GM18508 (cell line): Measurements from ENCODE around the gene COX4I1.
"Not testable (repeated sequence)": the region's sequence is repeated elsewhere in the genome, so short reads cannot be mapped to it uniquely, and the experiment has no call there.

ENCODE experiments used
- ATAC-seq: cut with Tn5 transposase; IDR thresholded peaks from one replicate; pipeline ENCODE4 v1.9.1; 2021; ENCODE audit warnings: moderate number of reproducible peaks; ENCODE audit not compliant: insufficient read depth, unreplicated experiment

COX4I1 gene

DNA sequence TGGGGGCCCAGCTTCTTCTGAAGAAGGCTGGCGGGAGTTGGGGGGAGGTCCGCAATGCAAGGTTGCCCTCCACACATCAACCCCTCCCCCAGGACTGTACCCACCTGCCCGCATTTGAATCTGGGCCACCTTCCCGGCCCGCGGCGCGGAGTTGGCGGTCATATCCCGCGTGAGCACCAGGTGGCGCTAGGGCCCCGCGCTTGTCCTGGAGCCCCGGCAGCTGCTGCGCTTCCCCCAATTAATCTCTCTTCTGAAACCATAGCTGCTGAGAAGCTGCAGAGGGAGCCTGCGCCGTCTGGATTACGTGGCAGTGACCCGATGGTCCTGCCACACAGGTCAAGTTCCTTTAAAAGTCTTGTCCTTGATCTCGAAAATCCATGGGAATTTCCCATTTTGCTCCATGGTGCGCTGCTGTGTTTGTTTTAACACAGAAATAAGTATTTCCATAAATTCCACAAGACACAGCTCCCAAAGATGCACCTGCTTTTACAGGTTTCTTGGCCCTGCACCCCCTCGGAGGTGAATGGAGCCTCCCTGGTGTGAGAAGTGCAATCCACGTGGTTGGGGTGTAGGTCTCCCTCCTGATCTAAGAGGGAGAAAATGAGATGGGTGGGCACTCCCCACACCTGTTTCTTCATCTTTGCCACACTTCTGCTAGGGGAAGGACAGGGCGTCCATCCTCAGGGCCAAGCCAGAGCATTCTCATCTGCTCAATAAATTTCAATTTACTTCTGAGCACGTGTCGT lies 22.1 kb downstream of the COX4I1 start:
- ATAC-seq: no peak

DNA sequence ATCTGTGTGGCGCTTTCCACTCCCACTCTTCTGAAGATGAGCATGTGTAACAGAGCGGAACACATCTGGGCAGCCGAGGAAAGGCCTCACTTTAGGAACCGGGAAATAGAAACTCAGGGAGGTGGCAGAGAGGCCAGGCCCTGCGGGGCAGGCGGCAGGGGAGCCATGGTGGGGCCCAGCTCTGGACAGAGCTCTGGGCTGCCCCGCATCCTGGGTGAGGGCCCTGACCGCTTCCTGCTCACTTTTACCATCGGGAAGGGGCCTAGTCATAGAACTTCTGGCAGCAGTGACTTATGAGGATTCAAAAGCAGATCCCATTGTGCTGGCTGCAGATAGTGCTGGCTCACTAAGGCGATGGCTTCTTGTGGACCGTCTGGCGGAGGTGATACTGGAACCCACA lies 22.6 kb downstream of the COX4I1 start:
- ATAC-seq: no peak

DNA sequence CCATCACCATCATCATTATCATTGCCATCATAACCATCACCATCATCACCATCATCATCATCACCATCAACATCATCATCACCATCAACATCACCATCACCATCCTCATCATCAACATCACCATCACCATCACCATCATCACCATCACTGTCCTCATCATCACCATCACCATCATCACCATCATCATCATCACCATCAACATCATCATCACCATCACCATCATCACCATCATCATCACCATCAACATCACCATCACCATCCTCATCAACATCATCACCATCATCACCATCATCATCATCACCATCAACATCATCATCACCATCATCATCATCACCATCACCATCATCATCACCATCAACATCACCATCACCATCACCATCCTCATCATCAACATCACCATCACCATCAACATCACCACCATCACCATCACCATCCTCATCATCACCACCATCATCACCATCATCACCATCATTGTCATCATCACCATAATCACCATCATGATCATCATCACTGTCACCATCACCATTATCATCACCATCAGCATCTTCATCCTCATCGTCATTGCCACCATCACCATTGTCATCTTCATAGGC lies 23.9 kb downstream of the COX4I1 start:
- ATAC-seq: no peak

DNA sequence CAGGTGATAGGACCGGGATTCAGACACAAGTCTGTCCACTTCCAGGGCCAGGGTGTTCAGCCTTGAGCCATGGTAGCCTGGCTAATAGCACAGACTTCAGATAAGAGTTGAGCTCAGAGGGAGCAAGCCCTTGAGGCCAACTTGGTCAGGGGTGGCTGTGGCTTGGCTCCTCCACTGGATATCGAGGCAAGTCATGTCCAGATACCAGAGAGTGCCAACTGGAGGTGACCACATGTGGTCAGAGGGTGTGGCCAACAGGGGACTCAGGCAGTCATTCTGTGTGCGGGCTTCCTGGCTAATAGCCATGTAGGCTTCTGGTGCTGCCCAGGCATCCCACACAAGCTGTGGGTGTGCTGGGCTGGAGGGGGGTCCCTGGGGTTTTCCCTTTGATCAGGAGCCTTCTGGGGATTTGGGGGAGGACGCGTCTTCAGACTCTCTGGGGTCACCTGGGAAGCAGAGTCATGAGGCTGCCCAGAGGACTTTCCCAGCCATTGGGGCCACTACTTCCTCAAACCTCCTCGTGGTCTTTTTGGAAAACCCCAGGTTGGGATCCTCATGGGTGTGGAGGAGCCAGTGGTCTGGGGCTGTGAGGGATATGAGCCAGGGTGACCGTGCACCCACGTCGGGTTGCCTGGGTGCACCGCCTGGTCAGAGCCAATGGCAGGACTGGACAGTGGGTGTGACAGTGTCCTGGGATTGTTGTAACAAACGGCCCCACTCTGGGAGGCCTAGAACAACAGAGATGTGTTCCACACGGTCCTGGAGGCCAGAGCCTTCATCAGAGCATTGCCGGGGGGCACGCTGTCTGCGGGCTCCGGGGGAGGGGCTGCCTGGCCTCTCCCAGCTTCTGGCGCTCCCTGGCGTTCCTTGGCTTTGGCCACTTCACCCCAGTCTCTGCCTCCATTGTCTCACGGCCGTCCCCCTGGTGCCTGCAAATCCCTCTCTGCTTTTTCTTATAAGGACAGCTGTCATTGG lies 25.0 kb downstream of the COX4I1 start:
- no peak for ATAC-seq

DNA sequence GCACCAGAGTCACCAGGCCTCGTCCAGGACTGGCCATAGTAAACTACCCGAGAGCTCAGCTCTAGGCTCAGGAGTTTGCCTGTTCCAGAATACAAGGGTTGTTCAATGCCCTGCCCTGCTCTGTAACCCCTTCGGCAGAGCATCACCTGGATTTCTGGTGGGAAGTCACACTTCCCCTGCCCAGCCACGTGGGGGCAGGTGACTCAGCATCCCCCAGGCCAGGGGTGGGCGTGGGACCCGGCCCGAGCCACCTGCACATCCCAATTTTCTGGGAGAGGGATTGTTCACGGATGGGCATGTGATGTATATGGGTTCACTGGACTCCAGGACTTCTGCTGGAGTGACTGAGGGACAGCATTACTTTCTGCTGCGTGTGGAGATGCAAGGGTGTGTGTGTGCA lies 25.8 kb downstream of the COX4I1 start:
- no peak for ATAC-seq

DNA sequence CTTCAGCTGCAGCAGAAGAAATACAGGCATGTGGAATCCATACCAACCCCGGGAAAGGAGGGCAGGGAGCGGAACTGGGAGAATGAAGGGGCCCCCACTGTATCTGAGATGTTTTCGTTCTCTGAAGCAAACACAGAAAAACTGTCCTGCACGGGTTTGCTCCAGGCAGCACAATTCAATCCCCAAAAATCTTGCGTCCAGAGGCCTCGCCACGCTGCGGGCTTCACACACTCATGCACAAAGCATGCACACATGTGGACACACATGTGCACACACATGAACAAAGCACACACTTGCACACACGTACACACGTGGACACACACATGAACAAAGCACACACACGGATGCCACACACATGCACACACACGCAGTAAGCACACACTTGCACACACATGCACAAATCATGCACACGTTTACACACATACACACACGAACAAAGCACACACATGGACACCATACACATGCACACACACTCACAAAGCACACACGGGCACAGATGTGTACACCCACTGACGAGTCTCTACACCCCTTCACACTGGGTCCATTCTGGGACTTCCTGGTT lies 27.3 kb downstream of the COX4I1 start:
- no peak for ATAC-seq

DNA sequence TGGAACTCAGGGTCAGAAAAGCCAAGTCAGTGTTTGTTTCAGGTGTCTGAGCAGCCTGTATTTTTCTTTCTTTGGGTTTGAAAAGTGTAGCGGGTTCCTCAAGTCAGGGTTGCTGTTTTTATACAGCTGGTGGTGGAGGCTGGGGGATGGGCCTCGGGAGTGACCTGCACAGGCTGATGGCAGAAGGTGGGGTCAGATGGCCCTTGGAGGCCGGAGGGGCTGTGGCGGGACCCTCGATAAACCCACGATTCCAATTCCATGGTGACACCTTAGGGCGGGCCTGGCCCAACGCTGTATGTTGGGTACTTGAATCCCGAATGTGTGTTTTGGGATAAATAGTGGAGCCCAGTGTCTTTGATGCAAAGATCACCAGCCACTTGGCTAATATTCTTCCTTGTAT lies 28.7 kb downstream of the COX4I1 start:
- no peak for ATAC-seq

DNA sequence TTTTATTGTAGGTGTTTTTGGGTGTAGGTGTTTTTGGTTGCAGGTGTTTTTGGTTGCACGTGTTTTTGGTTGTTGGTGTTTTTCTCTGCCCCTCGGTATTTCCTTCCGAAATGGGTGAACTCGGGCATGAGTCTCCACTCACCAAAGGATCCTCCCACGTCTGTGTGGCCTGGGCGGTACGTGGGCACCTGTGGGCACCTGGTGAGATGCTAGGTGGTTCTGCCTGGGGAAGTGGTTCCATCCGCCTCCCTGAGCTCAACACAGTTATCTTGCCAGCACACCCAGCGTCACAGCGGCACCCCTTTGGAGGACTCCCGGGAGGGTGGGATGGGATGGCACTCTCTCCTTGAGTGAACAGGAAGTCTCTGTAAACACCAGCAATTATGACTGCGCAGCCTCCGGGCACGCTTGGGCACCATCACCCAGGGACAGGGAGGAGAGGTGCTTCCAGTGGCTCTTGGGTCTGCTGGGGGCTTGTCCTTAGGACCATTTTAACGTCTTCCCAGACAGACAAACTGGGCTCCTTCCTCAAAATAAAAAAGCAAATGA lies 29.8 kb downstream of the COX4I1 start:
- no peak for ATAC-seq

DNA sequence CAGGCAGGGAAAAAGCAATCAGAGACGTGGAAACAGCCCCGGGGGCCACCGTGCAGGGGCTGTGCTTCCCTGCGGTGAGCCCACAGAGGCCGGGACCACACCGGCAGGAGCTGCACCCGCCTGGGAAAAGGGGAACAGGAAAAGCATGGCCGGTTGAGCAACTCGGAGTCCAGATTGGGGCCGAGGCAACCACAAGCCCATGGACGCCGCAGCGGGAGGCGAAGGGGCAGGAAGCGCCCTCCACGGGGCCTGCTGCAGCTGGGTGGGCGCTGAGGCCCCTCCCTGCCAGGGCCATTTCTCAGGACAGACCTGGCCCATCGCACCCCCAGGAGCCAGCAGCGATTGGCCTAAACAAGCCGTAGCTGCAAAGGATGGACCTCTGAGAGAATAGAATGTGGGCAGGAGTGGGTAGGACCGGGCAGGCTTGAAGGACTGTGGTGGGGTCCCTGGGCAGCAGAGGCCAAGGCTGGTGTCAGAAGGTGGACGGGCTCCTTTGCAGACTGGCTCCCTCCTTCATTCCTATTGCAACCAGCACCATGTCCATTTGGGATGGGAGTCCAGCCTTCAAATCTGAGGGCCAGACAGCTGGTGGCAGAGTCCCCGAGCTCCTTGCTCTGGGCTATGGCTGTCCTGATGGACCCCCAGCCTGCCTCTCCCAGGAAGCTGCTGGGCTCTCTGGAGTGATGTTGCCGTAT lies 30.4 kb downstream of the COX4I1 start:
- no peak for ATAC-seq

DNA sequence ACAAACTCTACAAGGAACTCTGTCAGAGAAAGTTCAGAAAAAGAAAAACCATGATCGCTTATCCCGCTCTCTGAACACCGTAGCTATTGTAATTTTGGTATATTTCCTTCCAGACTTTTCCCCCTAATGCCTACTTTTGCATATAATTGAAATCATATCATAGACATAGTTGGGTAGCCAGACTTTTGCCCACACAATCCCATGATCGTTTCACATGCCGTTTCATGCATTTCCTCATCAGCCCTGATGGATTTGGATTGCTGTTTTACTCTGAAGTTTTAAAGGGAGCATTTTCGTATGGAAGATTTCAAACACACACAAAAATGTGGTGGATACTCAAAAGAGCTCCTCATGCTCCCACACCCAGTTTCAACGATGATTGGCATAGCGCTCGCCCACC lies 31.3 kb downstream of the COX4I1 start:
- ATAC-seq: no peak

DNA sequence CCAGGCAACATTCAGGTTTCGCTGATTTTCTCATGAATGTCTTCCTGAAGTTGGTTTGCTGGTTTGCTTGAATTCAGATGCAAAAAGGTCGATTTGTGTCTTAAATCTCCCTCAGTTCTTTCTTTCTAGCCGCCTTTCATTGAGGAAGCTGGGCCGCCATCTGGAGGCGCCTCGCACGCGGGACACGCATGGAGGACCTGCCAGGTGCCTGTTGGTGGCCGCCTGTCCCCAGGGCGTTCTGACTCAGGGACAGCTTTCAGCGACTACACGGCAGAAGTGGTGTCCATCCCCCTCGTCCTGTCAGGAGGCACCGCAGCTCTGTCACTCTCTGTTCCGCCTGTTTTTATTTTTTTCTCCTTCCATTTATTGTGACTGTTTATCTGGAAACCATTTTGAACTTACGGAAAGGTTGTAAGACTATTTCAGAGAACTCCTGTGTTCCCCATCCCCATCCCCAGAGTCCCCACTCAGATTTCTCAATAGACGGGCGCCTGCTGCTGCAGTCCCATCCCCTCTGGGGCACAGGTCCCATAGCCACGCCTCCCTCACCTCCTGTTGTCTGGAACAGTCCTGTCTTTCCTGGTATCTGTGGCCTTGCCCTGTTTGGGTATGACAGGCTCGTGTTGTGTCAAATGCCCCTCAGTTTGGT lies 33.2 kb downstream of the COX4I1 start:
- ATAC-seq: no peak

DNA sequence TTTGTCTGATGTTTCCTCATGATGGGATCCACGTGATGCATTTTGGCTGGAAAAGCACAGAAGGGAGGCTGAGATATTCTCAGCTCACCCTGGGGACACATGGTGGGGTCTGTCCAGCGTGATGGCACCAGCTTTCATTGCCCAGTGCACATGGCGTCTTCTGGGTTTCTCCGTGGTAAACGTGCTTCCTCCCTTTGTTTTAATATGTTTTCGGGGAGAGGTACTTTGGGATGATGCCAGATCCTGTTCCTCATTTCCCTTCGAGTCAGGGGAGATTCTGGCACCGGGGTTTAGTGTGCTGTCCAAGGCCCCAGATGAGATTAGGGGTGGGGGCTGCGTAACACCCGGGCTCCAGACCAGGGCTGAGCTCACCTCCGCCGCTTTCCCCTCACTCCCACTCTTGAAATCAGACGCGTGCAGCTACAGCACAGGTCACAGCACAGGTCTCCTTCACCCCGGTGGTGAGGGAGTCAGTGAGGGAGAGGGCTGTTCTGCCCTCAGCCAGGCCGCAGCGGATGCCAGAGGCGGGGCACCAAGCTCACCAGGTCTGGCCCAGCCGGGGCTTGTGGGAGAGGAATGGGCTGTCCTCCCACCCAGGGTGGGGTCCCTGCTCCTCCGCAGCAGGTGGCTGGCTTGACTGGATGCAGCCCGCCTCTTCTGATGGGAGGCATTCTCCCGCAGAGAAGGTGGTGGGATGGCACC lies 33.9 kb downstream of the COX4I1 start:
- ATAC-seq: no peak

DNA sequence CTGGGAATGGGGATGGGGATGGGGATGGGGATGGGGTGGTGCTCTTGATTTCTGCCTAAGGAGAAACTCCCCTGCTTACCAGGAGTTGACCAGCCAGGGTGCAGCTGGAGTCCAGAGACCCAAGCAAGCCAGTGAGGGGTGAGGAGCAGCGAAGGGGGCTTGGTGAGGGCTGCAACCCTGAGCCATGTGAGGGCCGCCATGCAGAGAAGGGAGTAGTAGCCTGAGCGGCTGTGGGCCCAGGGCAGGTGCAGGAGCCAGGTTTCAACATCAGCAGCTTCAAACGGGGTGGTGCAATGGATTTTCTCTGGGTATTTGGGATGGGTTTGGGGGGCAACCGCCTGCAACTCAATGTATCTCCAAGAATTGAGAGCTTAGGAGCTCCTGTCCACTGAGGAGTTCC lies 35.2 kb downstream of the COX4I1 start:
- no peak for ATAC-seq

DNA sequence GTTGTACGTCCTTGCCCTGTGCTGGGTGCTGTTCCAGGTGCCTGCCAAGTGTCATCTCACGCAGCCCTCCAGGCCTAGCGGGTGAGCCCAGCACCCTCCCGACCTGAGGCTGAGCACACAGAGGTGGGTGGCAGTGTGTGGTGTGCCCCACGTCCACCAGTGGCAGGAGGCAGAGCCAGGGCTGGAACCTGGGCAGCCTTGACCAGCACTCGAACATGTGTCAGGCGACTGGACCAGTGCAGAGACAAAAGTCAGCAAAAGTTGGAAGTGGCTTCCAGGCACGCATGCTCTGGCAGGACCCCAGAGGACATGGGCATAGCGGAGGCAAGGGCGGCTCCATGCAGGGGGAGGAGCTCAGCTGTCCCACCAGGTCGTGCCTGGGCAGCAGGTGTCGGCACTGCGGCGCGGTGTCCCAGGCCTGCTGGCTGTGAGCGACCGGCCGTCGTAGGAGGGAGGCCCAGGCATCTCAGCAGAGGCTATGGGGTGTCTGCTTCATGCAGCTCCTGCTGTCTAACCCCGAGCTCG lies 35.8 kb downstream of the COX4I1 start:
- no peak for ATAC-seq

DNA sequence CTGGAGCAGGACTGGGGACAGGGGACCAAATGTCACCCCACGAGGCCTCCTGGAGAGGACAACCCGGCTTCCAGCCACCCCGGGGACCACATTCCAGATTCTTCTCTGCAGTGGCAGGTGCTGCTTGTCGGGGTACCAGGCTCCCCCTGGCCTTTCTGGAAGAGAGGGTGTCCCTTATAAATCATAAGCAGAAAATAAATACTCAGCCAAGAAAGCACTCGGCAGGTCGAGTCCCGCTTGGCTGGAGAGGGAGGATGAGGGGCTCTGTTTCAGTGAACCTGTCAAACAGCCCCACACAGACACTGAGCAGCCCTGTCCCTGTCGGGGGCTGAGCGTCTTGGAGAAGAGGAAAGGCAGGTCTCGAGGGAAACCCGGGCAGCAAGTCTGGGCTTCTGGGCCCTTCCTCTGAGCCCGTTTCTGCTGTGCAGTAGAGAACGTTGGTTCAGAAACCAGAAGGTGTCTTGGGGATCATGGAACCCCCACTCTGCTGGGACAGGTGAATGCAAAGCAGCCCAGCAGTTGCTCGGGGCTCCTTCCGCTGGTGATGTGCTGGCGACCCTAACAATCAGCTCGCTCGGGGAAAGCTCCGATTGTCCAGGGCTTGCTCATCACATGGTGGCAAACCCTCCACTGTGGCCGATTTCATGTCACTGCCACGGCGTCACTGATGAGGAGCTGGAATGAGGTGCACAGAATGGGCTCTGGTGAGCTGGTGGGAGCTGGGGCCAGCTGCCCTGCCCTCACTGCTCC lies 36.6 kb downstream of the COX4I1 start:
- ATAC-seq: no peak

DNA sequence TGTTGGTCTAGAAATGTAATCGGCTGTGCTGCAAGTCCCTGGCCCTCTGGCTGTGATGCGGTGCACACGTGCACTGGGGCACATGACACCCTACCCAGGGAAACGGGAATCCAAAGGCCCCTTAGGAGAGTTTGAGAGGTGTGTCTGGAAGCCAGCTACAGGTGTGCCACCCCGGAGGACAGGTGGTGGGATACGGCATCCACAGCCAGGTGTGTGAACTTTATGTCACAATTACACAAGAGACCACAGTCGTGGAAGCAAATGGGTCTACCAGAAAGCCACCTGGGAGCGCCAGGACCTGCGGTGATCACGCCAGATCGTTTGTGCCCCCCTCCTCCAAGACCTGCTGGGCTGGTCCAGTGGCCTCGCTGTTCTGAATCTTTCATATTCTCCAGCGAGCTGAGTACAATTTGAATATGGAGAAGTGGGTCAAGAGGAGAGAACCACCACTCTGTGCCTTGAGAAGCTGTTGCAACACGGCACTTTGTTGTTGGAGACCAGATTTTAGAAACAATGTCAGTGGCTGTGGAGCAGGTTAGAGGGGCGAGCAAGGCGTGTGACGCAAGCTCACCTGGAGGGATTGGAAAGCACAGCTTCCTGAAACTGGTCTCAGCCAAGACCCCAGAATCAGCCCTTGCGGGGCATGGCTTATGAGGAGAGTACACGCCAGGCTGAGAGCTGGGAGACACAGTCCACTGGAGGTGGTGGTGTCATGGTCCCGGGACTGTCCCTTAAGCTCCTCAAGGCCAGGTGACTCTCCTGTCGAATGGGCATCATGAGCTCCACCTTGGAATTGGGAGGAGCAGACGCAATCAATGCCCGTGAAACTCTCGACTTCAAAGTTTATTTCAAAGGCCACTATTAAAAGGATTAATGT lies 37.4 kb downstream of the COX4I1 start:
- ATAC-seq: no peak

DNA sequence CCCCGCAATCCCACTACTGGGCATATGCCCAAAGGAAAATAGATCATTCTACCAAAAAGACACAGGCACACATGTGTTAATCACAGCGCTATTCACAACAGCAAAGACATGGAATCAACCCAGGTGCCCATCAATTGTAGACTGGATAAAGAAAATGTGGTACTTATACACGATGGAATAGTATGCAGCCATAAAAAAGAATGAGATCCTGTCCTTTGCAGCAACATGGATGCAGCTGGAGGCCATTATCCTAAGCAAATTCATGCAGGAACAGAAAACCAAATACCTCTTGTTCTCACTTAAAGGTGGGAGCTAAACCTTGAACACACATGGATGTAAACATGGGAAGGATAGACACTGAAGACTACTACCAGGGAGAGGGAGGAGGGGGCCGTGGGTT lies 38.2 kb downstream of the COX4I1 start:
- ATAC-seq: not testable (repeated sequence)
